ENCODE data around the gene FNDC3B.

The FNDC3B gene

DNA sequence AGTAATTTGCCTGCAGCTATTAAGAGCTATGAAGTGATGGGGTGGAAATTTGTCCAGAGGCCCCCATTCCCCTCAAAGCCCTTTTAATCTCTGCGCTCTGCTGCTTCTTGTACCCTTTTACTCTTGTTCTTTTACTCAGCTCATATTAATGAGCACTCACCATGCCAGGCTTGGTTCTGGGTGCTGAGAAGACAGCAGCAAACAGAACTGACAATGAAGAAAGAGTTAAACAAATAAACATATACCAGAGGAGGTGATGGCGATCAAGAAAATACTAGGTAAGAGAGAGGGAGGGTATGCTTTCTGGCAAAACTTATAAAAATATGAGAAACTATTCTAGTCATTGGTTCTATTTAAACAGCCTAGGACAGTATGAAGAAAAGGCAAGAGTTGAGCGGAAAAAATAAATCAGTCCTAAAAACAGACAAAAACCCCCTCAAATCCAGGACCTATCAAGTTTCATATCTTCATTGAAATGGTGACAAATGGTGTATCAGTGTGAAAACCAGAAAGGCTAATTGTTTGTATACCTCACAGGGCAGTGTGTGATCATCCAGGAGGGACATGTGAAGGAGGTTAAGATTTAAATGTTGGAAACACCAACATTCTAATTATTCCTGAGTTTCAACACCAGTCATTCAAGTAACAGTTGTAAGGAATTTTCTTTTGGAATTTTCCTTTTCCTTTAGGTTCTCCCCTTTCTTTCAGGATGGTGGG, 144.9 kb downstream of the FNDC3B start:
- DNase-seq (ENCODE audit: extremely low read depth in 1 of 2, low read depth in 1 of 2): no peak

DNA sequence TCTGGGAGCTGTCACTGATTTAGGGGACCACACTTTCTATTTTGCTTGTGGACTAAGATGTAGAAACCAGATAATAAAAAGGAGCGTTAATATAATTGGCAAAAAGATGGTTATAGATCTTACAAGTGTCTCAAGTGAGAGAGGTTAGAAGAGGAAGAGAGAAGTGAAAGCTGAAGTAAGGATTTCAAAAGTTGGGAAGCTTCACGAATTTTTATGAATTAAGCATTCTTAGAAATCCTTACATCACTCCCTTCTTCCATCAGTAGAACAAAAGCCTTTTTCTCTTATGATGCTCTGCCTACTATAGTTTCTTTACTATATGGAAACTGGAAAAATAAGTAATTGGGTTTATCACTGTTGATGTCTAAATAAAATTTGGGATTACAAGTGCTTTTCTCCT, 146.5 kb downstream of the FNDC3B start:
- DNase-seq (ENCODE audit: extremely low read depth in 1 of 2, low read depth in 1 of 2): no peak

DNA sequence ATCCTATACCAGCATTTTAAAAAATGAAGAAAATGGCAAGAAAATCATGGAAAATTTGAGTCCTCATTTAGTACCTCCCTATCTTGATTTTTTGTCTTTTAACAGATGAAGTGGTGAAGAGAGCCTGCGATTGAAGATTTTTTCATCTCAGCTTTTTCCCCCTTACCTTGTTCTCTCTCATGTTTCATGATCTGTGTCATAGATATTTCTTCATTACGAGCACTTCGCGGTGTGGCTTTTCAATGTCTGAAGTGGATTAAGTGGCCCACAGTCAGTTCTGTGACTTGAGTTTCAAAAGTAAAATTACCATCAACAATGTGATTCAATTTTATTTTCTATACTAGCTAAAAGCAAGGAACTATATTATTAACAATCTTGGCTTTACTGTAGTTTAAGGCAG, 147.2 kb downstream of the FNDC3B start:
- DNase-seq (ENCODE audit: extremely low read depth in 1 of 2, low read depth in 1 of 2): no peak

DNA sequence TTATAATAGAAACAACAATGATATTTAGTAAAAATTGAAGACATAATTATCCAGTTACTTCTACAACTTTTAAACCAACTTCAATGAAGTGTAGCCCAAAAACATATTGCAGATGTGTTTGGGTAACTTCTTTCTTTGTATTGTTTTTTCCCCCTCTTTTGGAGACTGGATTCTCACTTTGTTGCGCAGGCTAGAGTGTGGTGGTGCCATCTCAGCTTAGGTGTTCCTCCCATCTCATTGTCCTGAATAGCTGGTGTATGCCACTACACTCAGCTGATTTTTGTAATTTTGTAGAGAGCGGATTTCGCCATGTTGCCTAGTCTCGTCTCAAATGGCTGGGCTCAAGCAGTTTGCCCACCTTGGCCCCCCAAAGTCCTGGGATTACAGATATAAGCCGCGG, 148.1 kb downstream of the FNDC3B start:
- DNase-seq (ENCODE audit: extremely low read depth in 1 of 2, low read depth in 1 of 2): no peak

DNA sequence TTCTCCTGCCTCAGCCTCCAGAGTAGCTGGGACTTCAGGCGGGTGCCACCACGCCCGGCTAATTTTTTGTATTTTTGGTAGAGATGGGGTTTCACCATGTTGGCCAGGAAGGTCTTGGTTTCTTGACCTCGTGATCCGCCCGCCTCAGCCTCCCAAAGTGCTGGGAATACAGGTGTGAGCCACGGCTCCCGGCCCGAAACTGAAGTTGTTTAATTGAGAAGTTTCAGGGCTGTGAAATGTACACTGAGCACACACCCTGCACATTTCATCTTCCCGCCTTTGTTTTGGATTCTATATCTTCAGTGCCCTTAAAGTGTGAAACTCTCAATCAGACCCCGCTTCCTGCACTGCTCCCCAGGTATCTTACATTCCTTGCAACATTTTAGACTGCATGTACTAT, 149.1 kb downstream of the FNDC3B start:
- DNase-seq (ENCODE audit: extremely low read depth in 1 of 2, low read depth in 1 of 2): no peak

DNA sequence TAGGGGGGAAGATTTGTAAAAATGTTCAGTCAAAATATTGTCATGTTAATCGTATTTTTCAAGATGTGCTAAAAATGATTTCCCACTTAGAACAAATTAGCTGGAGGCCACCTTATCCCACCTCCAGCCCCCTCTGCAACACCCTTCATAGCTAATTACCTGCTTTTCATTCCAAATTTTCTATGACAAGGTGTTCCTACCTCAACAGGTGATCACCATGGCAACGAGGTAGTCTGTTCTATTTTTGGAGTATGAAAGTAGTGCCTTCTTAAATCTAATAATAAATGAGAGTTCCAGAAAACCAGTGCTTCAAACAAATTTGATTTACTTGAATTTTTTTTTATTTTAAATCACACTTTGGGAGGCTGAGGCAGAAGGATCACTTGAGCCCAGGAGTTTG, 149.8 kb downstream of the FNDC3B start:
- DNase-seq (ENCODE audit: extremely low read depth in 1 of 2, low read depth in 1 of 2): no peak

DNA sequence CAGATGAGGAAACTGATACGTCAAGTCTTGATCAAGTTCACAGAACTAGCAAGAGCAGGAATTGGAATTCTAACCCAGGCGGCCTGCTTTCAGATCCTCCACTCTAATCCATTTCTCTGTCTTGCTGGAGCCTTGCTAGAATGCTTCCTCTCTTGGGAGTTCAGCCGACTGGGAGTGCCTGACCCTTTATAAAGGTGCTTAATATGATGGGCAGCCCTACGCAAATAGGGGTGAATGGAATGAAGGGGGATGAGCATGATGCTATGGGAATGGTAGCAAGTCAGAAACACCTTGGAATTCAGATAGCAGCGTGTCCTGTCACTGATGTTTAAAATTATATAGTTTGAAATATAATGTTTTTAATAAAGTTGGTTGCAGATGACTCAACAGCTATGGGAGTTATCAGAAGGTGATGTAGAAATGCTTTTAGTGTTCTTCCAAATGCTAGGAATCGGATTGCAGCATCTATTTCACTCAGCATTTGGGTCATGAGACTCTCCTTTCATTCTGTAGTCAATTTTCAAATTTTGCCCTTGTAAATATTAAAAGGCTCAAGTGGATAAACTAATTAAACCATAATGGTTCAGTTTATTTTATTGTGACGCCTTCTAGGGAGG, 150.7 kb downstream of the FNDC3B start:
- DNase-seq (ENCODE audit: extremely low read depth in 1 of 2, low read depth in 1 of 2): no peak

DNA sequence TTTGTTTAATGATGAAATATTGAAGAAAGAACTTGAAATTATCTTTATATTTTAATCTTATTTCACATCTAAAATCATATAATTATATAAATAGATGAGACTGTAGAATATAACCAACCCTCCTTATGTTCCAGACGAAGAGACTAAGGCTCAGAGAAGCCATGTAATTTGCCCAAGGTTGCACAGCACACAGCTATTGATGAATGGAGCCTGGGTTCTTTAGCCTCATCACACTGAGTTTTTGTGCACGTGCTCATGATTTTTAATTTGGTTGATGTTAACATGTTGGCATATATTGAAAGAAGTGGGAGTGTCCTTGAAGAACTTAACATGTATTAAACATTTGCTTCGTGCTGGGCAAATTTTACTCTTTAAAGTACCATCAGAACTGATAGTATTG, 151.6 kb downstream of the FNDC3B start:
- DNase-seq (ENCODE audit: extremely low read depth in 1 of 2, low read depth in 1 of 2): no peak

DNA sequence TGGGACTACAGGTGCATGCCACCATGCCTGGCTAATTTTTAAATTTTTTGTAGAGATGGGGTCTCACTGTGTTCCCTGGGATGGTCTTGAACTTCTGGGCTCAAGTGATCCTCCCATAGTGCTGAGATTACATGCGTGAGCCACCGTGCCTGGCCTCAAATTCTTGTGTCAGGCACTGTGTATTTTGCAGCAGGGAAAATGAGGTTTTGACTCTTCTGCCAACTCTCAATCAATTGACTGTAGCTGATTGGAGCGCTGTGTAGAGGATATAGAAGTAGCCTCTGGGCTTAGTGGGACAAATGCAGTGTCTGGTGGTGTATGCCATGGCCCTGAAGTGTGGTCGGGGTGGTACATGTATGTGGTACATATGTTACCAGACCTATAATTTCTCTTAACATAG, 152.3 kb downstream of the FNDC3B start:
- DNase-seq (ENCODE audit: extremely low read depth in 1 of 2, low read depth in 1 of 2): no peak

DNA sequence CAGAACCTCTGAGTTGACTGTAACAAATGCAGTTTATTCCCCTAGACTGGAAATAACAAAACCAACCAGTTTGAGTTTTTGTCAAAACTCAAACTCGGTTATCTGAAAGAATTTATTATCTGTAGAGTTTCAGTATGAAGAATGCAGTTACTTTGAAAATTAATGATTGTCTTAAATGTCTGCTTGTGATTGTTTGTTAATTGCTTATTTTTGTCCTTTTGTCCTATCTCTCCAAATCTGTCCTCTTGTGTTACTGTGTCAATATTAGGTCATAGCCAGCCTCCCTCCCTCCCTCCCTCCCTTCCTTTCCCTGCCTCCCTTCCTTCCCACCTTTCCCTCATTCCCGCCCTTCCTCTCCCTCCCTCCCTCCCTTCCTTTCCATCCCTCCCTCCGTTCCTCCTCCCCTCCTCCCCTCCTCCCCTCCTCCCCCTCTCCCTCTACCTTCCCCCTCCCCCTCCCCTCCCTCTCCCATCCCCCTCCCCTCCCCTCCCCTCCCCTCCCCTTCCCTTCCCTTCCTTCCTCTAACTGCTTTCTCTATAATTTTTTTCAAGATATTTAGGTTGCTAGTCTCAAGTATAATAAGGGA, 153.5 kb downstream of the FNDC3B start:
- no peak for DNase-seq (ENCODE audit: extremely low read depth in 1 of 2, low read depth in 1 of 2)

DNA sequence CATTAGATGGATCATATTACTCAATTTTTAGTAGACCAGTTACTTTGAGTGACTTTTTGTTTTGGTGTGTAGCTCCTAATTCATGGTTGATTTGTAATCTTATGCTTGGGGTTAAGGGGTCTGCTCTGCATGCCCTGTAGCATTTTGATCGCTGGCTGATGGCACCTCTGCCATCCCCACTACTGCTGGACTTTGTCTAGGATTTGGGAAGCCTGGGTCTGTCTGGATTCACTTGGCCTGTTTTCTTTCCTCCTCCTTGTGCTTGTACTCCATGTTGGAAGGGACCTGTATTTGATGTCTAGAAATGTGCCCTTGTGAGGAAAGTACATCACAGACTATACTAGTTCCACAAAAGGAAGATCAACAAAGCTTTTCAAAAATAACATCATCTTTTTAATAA, 154.1 kb downstream of the FNDC3B start:
- no peak for DNase-seq (ENCODE audit: extremely low read depth in 1 of 2, low read depth in 1 of 2)

DNA sequence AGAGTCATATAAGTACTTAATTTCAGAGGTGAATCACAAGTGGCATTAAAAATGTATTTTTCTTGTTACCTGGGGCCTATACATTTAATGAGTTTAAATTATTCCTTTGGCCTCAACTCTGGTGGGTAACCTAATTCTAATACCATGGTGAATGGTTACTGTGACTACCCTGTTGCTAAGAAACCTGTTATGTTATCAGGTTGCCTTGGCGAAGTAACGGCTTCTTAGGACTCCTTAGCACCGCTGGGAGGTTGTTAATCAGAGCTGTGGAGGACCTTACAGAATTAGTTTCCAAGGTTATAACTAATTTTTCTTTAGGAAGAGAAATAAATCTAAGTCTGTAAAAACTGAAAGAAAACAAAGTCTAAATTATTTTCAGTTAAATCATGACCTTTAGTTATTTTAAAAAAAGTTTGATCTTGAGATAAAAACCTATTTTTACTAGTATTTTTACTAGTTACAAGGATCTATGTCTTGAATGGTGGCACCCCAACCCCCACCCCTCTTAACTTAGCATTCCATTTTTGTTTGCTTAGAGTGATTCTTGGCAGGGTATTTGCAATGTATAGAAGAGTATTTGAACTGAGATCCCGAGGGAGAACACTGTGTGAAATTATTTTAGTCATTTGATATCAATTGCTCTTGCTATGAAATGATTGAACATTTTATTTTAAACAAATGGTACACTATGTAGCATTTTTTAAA, 155.5 kb downstream of the FNDC3B start:
- no peak for DNase-seq (ENCODE audit: extremely low read depth in 1 of 2, low read depth in 1 of 2)

DNA sequence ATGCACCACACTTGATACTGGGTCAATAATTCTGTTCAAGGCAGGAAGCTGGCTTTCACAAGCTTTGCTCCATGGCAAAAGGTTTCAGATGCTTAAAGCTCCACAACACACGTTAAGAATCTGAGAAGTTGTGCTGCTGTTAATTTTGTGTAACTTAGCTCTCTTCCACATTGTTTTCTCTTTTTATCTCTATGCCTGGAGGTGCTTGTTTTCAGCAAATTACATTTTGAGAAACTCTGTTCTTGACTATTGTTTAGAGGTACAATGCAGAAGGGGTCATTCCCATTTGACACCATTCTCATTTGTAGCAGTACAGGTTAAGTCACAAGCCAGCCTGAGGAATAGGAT, 156.0 kb downstream of the FNDC3B start:
- no peak for DNase-seq (ENCODE audit: extremely low read depth in 1 of 2, low read depth in 1 of 2)

DNA sequence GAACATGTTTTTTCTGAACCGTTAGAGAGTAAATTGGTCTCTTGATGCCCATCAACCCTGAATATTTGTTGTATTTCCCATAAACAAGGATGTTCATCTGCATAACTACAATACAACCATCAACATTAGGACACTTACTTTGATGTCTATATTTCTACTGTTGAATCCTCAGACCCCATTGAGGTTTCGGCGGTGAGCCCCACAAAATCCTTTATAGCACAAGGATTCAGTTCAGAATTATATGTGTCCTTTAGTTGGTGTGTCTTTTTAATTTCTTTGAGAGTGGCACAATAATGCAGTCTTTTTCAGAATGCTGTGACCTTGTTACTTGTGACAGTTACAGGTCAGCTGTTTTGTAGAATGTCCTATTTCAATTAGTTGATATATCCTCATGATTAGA, 158.0 kb downstream of the FNDC3B start:
- no peak for DNase-seq (ENCODE audit: extremely low read depth in 1 of 2, low read depth in 1 of 2)

DNA sequence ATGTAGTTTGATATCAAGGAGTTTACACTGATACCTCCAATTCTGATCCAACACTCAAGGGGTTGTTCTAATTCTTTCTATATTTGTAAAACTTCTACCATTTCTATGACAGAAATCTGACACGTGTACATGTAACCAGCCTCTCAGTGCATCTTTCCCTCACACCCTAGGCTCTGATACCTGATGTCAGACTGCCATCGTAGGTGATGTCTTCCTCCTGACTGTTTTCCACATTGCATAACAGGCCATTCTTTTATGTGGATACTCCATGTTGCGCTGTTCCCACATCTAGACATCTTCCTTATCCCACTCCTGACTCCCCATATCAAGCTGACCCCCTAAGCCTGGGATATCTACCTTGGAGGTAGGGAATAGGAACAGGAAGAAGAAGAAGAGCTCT, 159.1 kb downstream of the FNDC3B start:
- no peak for DNase-seq (ENCODE audit: extremely low read depth in 1 of 2, low read depth in 1 of 2)

DNA sequence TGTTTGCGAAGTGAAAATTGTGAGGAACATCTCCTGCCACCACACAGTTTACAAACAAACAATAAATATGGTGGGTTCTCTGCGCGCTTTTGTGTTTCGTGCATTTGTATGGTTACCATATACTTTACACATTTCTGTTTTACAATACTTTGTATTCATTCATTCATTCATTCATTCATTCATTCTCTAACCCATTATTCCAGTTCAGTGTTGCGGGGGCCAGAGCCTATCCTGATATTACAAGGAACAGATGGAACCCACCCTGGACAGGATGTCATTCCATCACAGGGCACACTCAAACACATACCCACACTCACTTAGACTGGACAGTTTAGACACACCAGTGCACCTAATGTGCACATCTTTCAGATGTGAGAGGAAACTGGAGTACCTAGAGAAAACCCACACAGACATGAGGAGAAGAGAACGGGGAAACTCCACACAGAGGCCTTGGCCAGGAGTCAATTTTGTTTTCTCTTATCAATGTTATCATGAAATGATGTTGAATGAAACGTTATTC, 160.5 kb downstream of the FNDC3B start:
- DNase-seq (ENCODE audit: extremely low read depth in 1 of 2, low read depth in 1 of 2): no peak

DNA sequence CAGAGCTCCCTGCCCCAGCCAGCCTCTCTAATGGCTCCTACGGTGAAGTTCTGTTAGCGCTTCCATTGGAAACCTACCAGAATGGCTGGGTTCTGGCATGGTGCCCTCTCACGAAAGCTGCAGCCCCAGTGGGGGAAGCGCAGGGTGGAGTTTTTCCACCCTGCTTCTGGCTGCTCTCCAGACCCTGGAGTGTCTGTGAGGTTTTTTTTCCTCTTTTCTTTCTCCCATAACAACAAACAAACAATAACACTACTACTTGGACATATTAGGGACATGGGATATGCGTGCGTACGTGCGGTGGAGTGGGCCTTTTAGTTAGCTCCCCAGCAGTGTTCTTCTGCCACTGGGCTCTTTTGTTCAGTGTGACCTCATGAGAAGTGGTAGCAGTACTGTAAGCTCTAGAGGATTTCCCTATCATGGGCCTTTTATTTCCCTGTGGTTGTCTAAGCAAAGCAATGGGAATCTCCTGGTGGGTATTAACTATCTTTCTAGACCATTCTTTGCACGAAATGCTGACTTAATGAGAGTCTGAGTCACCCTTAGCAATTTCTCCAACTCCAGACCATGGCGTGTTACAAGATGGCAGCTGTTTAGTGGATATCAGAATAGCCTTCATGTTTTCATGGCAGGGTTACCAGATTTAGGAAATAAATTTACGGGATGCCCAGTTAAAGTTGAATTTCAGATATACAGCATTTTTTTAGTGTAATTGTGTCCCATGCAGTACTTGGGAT, 161.9 kb downstream of the FNDC3B start:
- DNase-seq (ENCODE audit: extremely low read depth in 1 of 2, low read depth in 1 of 2): no peak

DNA sequence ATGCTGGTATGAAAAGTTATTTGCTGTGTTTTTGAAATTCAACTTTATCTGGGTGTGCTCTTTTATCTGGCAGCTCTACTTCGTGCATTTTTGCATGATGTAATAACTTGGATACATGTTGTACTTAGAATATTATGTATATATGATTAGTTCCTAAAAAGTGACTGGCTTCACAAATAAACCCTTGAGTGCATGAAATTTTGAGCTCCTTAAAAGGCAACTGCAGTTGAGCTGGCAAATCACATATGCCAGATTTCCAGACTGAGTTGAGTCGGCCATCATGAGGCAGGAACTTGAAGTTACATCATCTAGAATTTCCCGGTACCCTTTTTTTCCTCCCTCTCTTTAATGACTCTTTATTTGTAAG, 162.5 kb downstream of the FNDC3B start:
- no peak for DNase-seq (ENCODE audit: extremely low read depth in 1 of 2, low read depth in 1 of 2)

DNA sequence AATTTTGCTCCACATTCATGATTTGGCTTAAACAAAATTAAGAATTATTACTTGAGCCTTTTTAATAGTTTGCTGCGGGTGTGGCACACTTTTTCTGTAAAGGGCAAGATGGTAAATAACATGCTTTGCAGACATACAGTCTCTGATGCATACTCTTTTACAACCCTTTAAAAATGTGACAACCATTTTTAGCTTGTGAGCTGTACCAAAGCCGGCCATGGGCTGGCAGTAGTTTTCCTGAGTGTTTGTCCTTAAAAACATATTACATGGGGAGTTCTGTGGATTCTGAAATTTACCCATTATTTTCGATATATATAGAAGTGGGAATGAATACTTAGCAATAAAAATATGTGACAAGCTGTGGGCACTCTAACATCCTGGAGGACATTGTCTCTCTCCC, 163.4 kb downstream of the FNDC3B start:
- no peak for DNase-seq (ENCODE audit: extremely low read depth in 1 of 2, low read depth in 1 of 2)

DNA sequence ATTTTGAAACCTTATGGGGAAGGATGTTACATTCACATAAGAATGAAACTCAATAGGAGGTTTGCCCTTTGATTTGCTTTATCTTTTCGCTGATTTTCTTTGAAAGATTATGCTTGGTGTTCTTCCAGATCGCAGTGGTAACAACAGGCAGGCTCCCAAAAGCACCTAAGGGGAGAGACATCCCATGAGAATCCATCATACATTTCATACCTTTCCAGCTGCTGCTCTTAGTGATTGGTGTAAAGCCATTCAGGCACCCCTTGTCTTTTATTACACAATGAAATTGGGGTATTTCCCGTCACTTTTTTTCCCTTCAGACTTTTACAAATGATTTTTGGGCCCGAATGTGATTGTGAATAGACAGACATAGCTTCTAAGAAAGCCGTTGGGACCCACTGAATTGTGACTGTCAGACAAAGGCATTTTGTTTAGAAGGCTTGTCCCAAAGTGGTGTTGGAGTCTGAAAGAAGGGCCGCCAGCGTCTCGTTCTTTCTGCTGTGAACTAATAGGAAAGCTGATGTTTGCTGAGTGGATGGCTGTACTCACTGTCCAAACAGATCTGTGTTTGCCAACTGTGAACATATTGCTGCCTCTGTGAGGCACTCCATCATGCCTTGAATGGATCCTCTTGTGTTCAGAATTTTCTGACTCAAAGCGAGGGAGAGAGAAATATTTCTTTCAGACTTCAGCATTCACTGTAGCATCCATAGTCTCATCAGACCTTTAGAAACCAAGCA, 164.3 kb downstream of the FNDC3B start:
- no peak for DNase-seq (ENCODE audit: extremely low read depth in 1 of 2, low read depth in 1 of 2)

DNA sequence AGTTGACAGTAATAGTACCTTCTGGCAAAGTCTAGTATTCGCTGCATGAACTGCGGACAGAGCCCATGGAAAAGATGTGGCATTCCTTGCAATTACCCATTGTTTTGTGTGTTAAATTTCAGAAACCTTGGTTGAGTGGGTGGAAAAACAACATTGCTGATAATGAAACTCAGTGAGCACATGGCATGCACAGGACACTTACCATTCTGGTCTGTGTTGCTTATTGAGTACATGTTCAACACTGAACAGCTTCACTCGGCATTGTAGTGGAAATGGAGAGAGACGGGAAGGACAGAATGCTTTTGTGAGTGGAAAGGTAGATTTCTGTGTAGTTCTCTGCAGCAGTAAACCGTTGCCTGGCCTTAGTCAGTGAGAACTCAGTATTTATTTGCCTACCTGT, 165.3 kb downstream of the FNDC3B start:
- DNase-seq (ENCODE audit: extremely low read depth in 1 of 2, low read depth in 1 of 2): no peak

All from activated CD8-positive, alpha-beta memory T cell treated with anti-CD3 and anti-CD28 coated beads for 1 hour (primary cell).